Smooth muscle cell (in vitro differentiated cells): Measurements from ENCODE around the gene ABCA10. TPM values are rescaled to one million over a fixed set of nuclear protein-coding genes. Genes with fewer than 3 reads are reported as not detected.

Experiments used
- DNase-seq: peaks from one replicate; lab custom pipeline; 2025; ENCODE audit not compliant: unreplicated experiment; lab: John Stamatoyannopoulos, UW
- H2AFZ ChIP-seq: fragments of 200-600 bp; sonication (generic); 2 replicates; pipeline ENCODE4 v1.6.0; 2016; ENCODE audit warnings: antibody characterized with exemption, low read depth, mild to moderate bottlenecking
- H3F3A ChIP-seq: fragments of 200-600 bp; sonication (generic); 2 replicates; pipeline ENCODE4 v1.6.0; 2017; ENCODE audit warnings: antibody characterized with exemption, low read depth
- H3K27ac ChIP-seq: fragments of 200-600 bp; sonication (generic); 2 replicates; pipeline ENCODE4 v1.5.1; 2016; ENCODE audit warnings: low read depth, mild to moderate bottlenecking
- H3K27me3 ChIP-seq: fragments of 200-600 bp; sonication (generic); 2 replicates; pipeline ENCODE4 v1.6.1; 2016; ENCODE audit warnings: low read depth, mild to moderate bottlenecking
- H3K36me3 ChIP-seq: fragments of 200-600 bp; sonication (generic); 2 replicates; pipeline ENCODE4 v1.5.1; 2016; ENCODE audit warnings: low read depth
- H3K4me1 ChIP-seq: fragments of 200-600 bp; sonication (generic); 2 replicates; pipeline ENCODE4 v1.5.1; 2016; ENCODE audit warnings: low read depth
- H3K4me2 ChIP-seq: fragments of 200-600 bp; sonication (generic); 2 replicates; pipeline ENCODE4 v1.6.0; 2016; ENCODE audit warnings: mild to moderate bottlenecking
- H3K4me3 ChIP-seq: fragments of 200-600 bp; sonication (generic); 2 replicates; pipeline ENCODE4 v1.5.1; 2016; ENCODE audit warnings: mild to moderate bottlenecking
- H3K79me2 ChIP-seq: fragments of 200-600 bp; sonication (generic); 2 replicates; pipeline ENCODE4 v1.6.0; 2016; ENCODE audit warnings: low read depth, mild to moderate bottlenecking
- H3K9ac ChIP-seq: fragments of 200-600 bp; sonication (generic); 2 replicates; pipeline ENCODE4 v1.6.0; 2016; ENCODE audit warnings: low read depth
- H3K9me3 ChIP-seq: fragments of 200-600 bp; sonication (generic); replicated peaks from 2 replicates; pipeline ENCODE4 v1.5.1; 2016; ENCODE audit warnings: low read depth
- H4K20me1 ChIP-seq: fragments of 200-600 bp; sonication (generic); 2 replicates; pipeline ENCODE4 v1.6.0; 2016; ENCODE audit warnings: low read depth
- CTCF ChIP-seq: fragments of 200-600 bp; sonication (generic); IDR thresholded peaks from 2 replicates; pipeline ENCODE4 v1.5.1; 2017; ENCODE audit warnings: borderline replicate concordance, mild to moderate bottlenecking, antibody characterized with exemption; ENCODE audit not compliant: insufficient read depth, poor library complexity, severe bottlenecking
- WGBS: methylation state at CpG from one replicate; pipeline ENCODE4 v1.1.7; 2016; ENCODE audit warnings: low lambda C conversion rate; 5-methylcytosine and 5-hydroxymethylcytosine counted together
- polyA plus RNA-seq: library from polyadenylated mRNA; unstranded; fragments of >200 nt; fragmentation: Nextera tagmentation; extraction: Ambion mirVana; gene quantifications from 2 replicates; pipeline ENCODE4 v1.2.1, GENCODE V29; 2016
- total RNA-seq: library from RNA; depleted of rRNA; stranded (reverse); fragments of >200 nt; gene quantifications from 2 replicates; pipeline ENCODE4 v1.2.3, GENCODE V29; 2014

ABCA10 gene
- total and polyA plus RNA-seq, 2 experiments from 2014 or later, result not detected

GRCh38 chr17:69144331-69145255 is 84.0 kb downstream of the ABCA10 start:
- no peak overlapping the region for H3K27ac ChIP-seq
- H4K20me1 ChIP-seq, result no peaks in the 10 kb centered on the region
- no peak for DNase-seq
- no peak overlapping the region for H3K9ac ChIP-seq
- no peak overlapping the region for H2AFZ ChIP-seq
- H3K4me1 ChIP-seq, result no peaks in the 10 kb centered on the region
- no peak for TF ChIP-seq CTCF
- no peaks in the 10 kb centered on the region for H3K79me2 ChIP-seq
- H3K27me3 ChIP-seq, result peaks cover 4% of the 10 kb centered on the region
- 92% methylated on average over 2 of the region's 2 CpGs for WGBS
- H3F3A ChIP-seq, result no peaks in the 10 kb centered on the region
- H3K4me3 ChIP-seq, result no peak overlapping the region
- H3K36me3 ChIP-seq, result no peaks in the 10 kb centered on the region
- no peaks in the 10 kb centered on the region for H3K9me3 ChIP-seq
- H3K4me2 ChIP-seq, result no peak overlapping the region

- no peak for TF ChIP-seq CTCF
- no peak overlapping the region for H3K27ac ChIP-seq
- DNase-seq, result no peak
- H3K4me3 ChIP-seq, result no peak overlapping the region
- WGBS, result 89% methylated on average over 3 of the region's 3 CpGs
- no peaks in the 10 kb centered on the region for H3K4me1 ChIP-seq
- no peaks in the 10 kb centered on the region for H4K20me1 ChIP-seq
- no peak overlapping the region for H3K4me2 ChIP-seq
- H3K9ac ChIP-seq, result no peak overlapping the region
- peaks cover 4% of the 10 kb centered on the region for H3K27me3 ChIP-seq
- H3K9me3 ChIP-seq, result no peaks in the 10 kb centered on the region
- no peaks in the 10 kb centered on the region for H3K79me2 ChIP-seq
- H3F3A ChIP-seq, result no peaks in the 10 kb centered on the region
- no peaks in the 10 kb centered on the region for H3K36me3 ChIP-seq
- no peak overlapping the region for H2AFZ ChIP-seq
Observed at GRCh38 chr17:69143683-69144231, 84.9 kb downstream of the ABCA10 start.

GRCh38 chr17:69143151-69143550 is 85.5 kb downstream of the ABCA10 start:
- Histone ChIP-seq H3K27me3 (peaks cover 4% of the 10 kb centered on the region), H3K4me3 (no peak overlapping the region), H3K4me2 (no peak overlapping the region), H3K9me3 (no peaks in the 10 kb centered on the region), H4K20me1 (no peaks in the 10 kb centered on the region), H3K4me1 (no peaks in the 10 kb centered on the region), H2AFZ (no peak overlapping the region), H3K9ac (no peak overlapping the region), H3K79me2 (no peaks in the 10 kb centered on the region), H3K36me3 (no peaks in the 10 kb centered on the region), H3F3A (no peaks in the 10 kb centered on the region), H3K27ac (no peak overlapping the region)
- no peak for TF ChIP-seq CTCF
- DNase-seq, result no peak
- 100% methylated on average over 1 of the region's 1 CpG for WGBS
